HepG2 (cell line): ENCODE measurements around the gene PGPEP1. TPM values are rescaled to one million over a fixed set of nuclear protein-coding genes. Genes with fewer than 3 reads are reported as not detected.

ENCODE experiments used
- DRAP1 ChIP-seq: IDR thresholded peaks from 2 replicates; pipeline ENCODE4 v1.6.1; 2016; ENCODE audit warnings: missing genetic modification reagents, missing compliant biosample characterization
- KAT8 ChIP-seq: IDR thresholded peaks from 2 replicates; pipeline ENCODE4 v1.6.1; 2016; ENCODE audit warnings: missing genetic modification reagents, missing compliant biosample characterization
- ZHX1 ChIP-seq: sonication (generic); formaldehyde crosslinking; IDR thresholded peaks from 2 replicates; pipeline ENCODE4 v1.8.1; 2022; ENCODE audit warnings: low read depth, mild to moderate bottlenecking, missing genetic modification reagents
- ZHX2 ChIP-seq, 2 experiments: sonication (generic) in 1 of 2; formaldehyde crosslinking in 1 of 2; IDR thresholded peaks; 2 replicates each; pipeline versions ENCODE4 v1.6.1 to v1.9.0; 2014 to 2022; ENCODE audit warnings: antibody characterized with exemption in 1 of 2, borderline replicate concordance in 1 of 2, inconsistent platforms in 1 of 2, low read depth in 1 of 2, missing genetic modification reagents in 1 of 2
- ZNF121 ChIP-seq: sonication (generic); formaldehyde crosslinking; IDR thresholded peaks from 2 replicates; pipeline ENCODE4 v1.5.0; 2020; ENCODE audit warnings: mild to moderate bottlenecking, missing genetic modification reagents
- ZNF331 ChIP-seq: sonication (generic); formaldehyde crosslinking; IDR thresholded peaks from 2 replicates; pipeline ENCODE4 v1.4.0; 2020; ENCODE audit warnings: missing genetic modification reagents
- ZNF792 ChIP-seq: IDR thresholded peaks from 2 replicates; pipeline ENCODE4 v1.6.1; 2016
- polyA plus RNA-seq, 8 experiments: library from polyadenylated mRNA; depleted of rRNA in 3 of 8; stranded (reverse) in 7 of 8; unstranded in 1 of 8; fragments of >200 nt; fragmentation: Illumina TruSeq in 4 of 8; extraction: Trizol in 4 of 8; gene quantifications; 2 replicates each; pipeline versions ENCODE4 v1.2.1 to v1.2.3, GENCODE V29; 2011 to 2016; ENCODE audit warnings: low read depth in 4 of 8, missing spikeins in 1 of 8, mixed read lengths in 1 of 8; ENCODE audit not compliant: insufficient read depth in 1 of 8
- total RNA-seq, 5 experiments: library from RNA; depleted of rRNA; stranded (reverse); fragments of >200 nt; fragmentation: Illumina TruSeq; extraction: Trizol; gene quantifications; 2 replicates each; pipeline ENCODE4 v1.2.3, GENCODE V29; 2016; ENCODE audit warnings: low read depth in 1 of 5
- TF ChIP-seq, protein P1 (sequence below): sonication (generic); formaldehyde crosslinking; IDR thresholded peaks from 2 replicates; pipeline ENCODE4 v1.4.0; 2020; ENCODE audit warnings: mild to moderate bottlenecking, missing genetic modification reagents, borderline replicate concordance
- TF ChIP-seq, protein P2 (sequence below): sonication (generic); formaldehyde crosslinking; IDR thresholded peaks from 2 replicates; pipeline ENCODE4; 2020; ENCODE audit warnings: missing genetic modification reagents, mild to moderate bottlenecking, borderline replicate concordance

Gene PGPEP1
- total and polyA plus RNA-seq, 2 of the 13 experiments (the other 11 are each of a cell fraction or from before 2014, with no cell fraction given) = 53.1 to 56.6 TPM

DNA sequence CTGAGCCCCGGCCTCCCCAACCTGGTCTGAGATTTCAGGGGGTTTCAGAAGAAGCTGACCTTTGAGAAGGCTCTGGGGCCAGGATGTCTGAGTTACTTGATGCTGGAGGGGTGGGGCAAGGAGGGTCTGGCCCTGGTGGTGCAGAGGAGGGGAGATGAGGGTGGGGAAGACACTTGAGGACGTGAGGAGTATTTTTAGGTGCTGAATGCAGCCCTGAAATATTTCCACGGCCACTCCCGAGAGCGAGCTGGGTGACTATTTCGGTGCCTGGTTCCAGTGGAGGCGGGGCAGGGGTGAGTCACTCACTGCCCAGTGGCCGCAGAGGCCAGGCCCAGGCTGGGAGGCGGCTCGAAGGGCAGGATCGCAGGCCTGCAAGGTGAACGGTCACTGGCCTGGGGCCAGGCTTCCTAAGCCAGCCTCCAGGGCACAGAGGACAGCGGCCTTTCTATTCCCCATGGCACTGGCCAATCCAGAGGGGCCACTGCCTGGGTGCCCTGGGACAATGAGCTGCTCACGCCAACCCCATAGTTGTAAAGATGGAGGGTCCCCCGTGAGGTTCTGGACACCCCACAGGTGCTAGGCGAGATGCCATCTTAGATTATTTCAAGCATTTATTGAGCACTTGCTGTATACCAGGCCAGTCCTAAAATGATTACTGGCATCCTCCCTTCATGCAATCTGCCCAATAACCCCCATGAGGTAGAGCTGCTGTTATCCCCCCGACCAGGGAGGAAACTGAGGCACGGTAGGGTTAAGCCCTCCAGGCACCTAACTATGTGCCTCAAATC lies 39.3 kb upstream of the PGPEP1 start (continued):
- peak; percentile 17; the same call in 1 of the 2 replicates for TF ChIP-seq DRAP1 (CRISPR knock-in tag)
- peak; percentile 76 for TF ChIP-seq ZNF121 (CRISPR knock-in tag)
- TF ChIP-seq ZHX1 = no peak
- TF ChIP-seq, protein P1, sequence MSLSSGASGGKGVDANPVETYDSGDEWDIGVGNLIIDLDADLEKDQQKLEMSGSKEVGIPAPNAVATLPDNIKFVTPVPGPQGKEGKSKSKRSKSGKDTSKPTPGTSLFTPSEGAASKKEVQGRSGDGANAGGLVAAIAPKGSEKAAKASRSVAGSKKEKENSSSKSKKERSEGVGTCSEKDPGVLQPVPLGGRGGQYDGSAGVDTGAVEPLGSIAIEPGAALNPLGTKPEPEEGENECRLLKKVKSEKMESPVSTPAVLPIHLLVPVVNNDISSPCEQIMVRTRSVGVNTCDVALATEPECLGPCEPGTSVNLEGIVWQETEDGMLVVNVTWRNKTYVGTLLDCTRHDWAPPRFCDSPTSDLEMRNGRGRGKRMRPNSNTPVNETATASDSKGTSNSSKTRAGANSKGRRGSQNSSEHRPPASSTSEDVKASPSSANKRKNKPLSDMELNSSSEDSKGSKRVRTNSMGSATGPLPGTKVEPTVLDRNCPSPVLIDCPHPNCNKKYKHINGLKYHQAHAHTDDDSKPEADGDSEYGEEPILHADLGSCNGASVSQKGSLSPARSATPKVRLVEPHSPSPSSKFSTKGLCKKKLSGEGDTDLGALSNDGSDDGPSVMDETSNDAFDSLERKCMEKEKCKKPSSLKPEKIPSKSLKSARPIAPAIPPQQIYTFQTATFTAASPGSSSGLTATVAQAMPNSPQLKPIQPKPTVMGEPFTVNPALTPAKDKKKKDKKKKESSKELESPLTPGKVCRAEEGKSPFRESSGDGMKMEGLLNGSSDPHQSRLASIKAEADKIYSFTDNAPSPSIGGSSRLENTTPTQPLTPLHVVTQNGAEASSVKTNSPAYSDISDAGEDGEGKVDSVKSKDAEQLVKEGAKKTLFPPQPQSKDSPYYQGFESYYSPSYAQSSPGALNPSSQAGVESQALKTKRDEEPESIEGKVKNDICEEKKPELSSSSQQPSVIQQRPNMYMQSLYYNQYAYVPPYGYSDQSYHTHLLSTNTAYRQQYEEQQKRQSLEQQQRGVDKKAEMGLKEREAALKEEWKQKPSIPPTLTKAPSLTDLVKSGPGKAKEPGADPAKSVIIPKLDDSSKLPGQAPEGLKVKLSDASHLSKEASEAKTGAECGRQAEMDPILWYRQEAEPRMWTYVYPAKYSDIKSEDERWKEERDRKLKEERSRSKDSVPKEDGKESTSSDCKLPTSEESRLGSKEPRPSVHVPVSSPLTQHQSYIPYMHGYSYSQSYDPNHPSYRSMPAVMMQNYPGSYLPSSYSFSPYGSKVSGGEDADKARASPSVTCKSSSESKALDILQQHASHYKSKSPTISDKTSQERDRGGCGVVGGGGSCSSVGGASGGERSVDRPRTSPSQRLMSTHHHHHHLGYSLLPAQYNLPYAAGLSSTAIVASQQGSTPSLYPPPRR (CRISPR knock-in tag) = 0 out of 2 replicates have a peak, but pooled peaks have one; percentile 38
- TF ChIP-seq ZNF331 (CRISPR knock-in tag) = peak; percentile 39; the same call in 1 of the 2 replicates
- peak; percentile 41; the same call in 1 of the 2 replicates for TF ChIP-seq KAT8 (CRISPR knock-in tag)
- peak; percentile 35; the same call in 1 of the 2 replicates for TF ChIP-seq ZNF792 (CRISPR knock-in tag)
- TF ChIP-seq, protein P2, sequence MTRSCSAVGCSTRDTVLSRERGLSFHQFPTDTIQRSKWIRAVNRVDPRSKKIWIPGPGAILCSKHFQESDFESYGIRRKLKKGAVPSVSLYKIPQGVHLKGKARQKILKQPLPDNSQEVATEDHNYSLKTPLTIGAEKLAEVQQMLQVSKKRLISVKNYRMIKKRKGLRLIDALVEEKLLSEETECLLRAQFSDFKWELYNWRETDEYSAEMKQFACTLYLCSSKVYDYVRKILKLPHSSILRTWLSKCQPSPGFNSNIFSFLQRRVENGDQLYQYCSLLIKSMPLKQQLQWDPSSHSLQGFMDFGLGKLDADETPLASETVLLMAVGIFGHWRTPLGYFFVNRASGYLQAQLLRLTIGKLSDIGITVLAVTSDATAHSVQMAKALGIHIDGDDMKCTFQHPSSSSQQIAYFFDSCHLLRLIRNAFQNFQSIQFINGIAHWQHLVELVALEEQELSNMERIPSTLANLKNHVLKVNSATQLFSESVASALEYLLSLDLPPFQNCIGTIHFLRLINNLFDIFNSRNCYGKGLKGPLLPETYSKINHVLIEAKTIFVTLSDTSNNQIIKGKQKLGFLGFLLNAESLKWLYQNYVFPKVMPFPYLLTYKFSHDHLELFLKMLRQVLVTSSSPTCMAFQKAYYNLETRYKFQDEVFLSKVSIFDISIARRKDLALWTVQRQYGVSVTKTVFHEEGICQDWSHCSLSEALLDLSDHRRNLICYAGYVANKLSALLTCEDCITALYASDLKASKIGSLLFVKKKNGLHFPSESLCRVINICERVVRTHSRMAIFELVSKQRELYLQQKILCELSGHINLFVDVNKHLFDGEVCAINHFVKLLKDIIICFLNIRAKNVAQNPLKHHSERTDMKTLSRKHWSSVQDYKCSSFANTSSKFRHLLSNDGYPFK (CRISPR knock-in tag) = 0 out of 2 replicates have a peak, but pooled peaks have one; percentile 25
- peak; percentile 45; the same call in 1 of the 2 replicates for TF ChIP-seq ZHX2 (IDR thresholded peaks at IDR 0.05; ENCODE audit: low read depth)
- no peak for TF ChIP-seq ZHX2 (CRISPR knock-in tag; IDR thresholded peaks at IDR 0.05; ENCODE audit: borderline replicate concordance)
